HG02588 (cell line): ENCODE data around the gene TRPM4.
"Not testable (repeated sequence)": the region's sequence is repeated elsewhere in the genome, so short reads cannot be mapped to it uniquely, and the experiment has no call there.

Experiments
- ATAC-seq: cut with Tn5 transposase; IDR thresholded peaks from one replicate; pipeline ENCODE4 v1.9.1; 2021; ENCODE audit warnings: mild to moderate bottlenecking, moderate library complexity; ENCODE audit not compliant: unreplicated experiment

TRPM4 gene

GRCh38 chr19:49126575-49126974, 31.0 kb upstream of the TRPM4 start:
- ATAC-seq, result no peak

GRCh38 chr19:49127225-49127624, 30.4 kb upstream of the TRPM4 start:
- ATAC-seq, result not testable (repeated sequence)

- peak; percentile 85 for ATAC-seq
Observed at GRCh38 chr19:49127674-49128544, 29.7 kb upstream of the TRPM4 start.

GRCh38 chr19:49128545-49129237, 28.9 kb upstream of the TRPM4 start:
- ATAC-seq, result no peak

GRCh38 chr19:49129238-49129583, 28.4 kb upstream of the TRPM4 start:
- ATAC-seq, result no peak

GRCh38 chr19:49130325-49130724, 27.3 kb upstream of the TRPM4 start:
- no peak for ATAC-seq

GRCh38 chr19:49132974-49133609, 24.5 kb upstream of the TRPM4 start:
- no peak for ATAC-seq

GRCh38 chr19:49133621-49134454, 23.8 kb upstream of the TRPM4 start:
- no peak for ATAC-seq

- ATAC-seq, result no peak
Observed at GRCh38 chr19:49135686-49136085, 21.9 kb upstream of the TRPM4 start.

- no peak for ATAC-seq
Observed at GRCh38 chr19:49136771-49137171, 20.8 kb upstream of the TRPM4 start.

- ATAC-seq, result no peak
Observed at GRCh38 chr19:49140951-49141350, 16.6 kb upstream of the TRPM4 start.

GRCh38 chr19:49141352-49141751, 16.2 kb upstream of the TRPM4 start:
- no peak for ATAC-seq

- no peak for ATAC-seq
Observed at GRCh38 chr19:49142866-49143335, 14.7 kb upstream of the TRPM4 start.

GRCh38 chr19:49145573-49146407, 11.8 kb upstream of the TRPM4 start:
- ATAC-seq, result no peak

- not testable (repeated sequence) for ATAC-seq
Observed at GRCh38 chr19:49146408-49146770, 11.2 kb upstream of the TRPM4 start.

GRCh38 chr19:49148044-49148682, 9.4 kb upstream of the TRPM4 start:
- ATAC-seq, result no peak

- no peak for ATAC-seq
Observed at GRCh38 chr19:49148784-49149651, 8.6 kb upstream of the TRPM4 start.

- ATAC-seq, result no peak
Observed at GRCh38 chr19:49149652-49150105, 7.9 kb upstream of the TRPM4 start.
